IPS-11a (cell line): Measurements from ENCODE around the gene CACNA1E.

Experiments used
- H3K4me3 ChIP-seq: one replicate; pipeline ENCODE4 v1.5.1; 2013; ENCODE audit warnings: low read depth, low read length, control low read depth

CACNA1E gene

GRCh38 chr1:181674617-181675016 is 191.3 kb downstream of the CACNA1E start:
- no peak overlapping the region for H3K4me3 ChIP-seq

GRCh38 chr1:181675091-181675917 is 192.0 kb downstream of the CACNA1E start:
- H3K4me3 ChIP-seq = no peak overlapping the region

- no peak overlapping the region for H3K4me3 ChIP-seq
These were observed 192.5 kb downstream of the CACNA1E start for GRCh38 chr1:181675918-181676190.

GRCh38 chr1:181676269-181676668 is 193.0 kb downstream of the CACNA1E start:
- no peak overlapping the region for H3K4me3 ChIP-seq

- H3K4me3 ChIP-seq = no peak overlapping the region
These were observed 197.0 kb downstream of the CACNA1E start for GRCh38 chr1:181680332-181680731.

- no peak overlapping the region for H3K4me3 ChIP-seq
These were observed 197.6 kb downstream of the CACNA1E start for GRCh38 chr1:181680871-181681270.

GRCh38 chr1:181685211-181685610 is 201.9 kb downstream of the CACNA1E start:
- no peak overlapping the region for H3K4me3 ChIP-seq

GRCh38 chr1:181701891-181702290 is 218.6 kb downstream of the CACNA1E start:
- no peak overlapping the region for H3K4me3 ChIP-seq

GRCh38 chr1:181704546-181704945 is 221.2 kb downstream of the CACNA1E start:
- no peak overlapping the region for H3K4me3 ChIP-seq

GRCh38 chr1:181711820-181712219 is 228.5 kb downstream of the CACNA1E start:
- H3K4me3 ChIP-seq = no peak overlapping the region

GRCh38 chr1:181712711-181713110 is 229.4 kb downstream of the CACNA1E start:
- no peak overlapping the region for H3K4me3 ChIP-seq

GRCh38 chr1:181714428-181714827 is 231.1 kb downstream of the CACNA1E start:
- no peak overlapping the region for H3K4me3 ChIP-seq

- no peak overlapping the region for H3K4me3 ChIP-seq
These were observed 234.7 kb downstream of the CACNA1E start for GRCh38 chr1:181718034-181718433.

- no peak overlapping the region for H3K4me3 ChIP-seq
These were observed 243.1 kb downstream of the CACNA1E start for GRCh38 chr1:181726320-181727012.

GRCh38 chr1:181730606-181731005 is 247.3 kb downstream of the CACNA1E start:
- H3K4me3 ChIP-seq = no peak overlapping the region

- H3K4me3 ChIP-seq = no peak overlapping the region
These were observed 249.1 kb downstream of the CACNA1E start for GRCh38 chr1:181732218-181732990.

- no peak overlapping the region for H3K4me3 ChIP-seq
These were observed 250.2 kb downstream of the CACNA1E start for GRCh38 chr1:181733486-181733885.

- H3K4me3 ChIP-seq = no peak overlapping the region
These were observed 253.7 kb downstream of the CACNA1E start for GRCh38 chr1:181737056-181737455.

- H3K4me3 ChIP-seq = no peak overlapping the region
These were observed 255.9 kb downstream of the CACNA1E start for GRCh38 chr1:181739214-181739613.

GRCh38 chr1:181742426-181742825 is 259.1 kb downstream of the CACNA1E start:
- H3K4me3 ChIP-seq = no peak overlapping the region

GRCh38 chr1:181743878-181744312 is 260.6 kb downstream of the CACNA1E start:
- no peak overlapping the region for H3K4me3 ChIP-seq

- no peak overlapping the region for H3K4me3 ChIP-seq
These were observed 262.9 kb downstream of the CACNA1E start for GRCh38 chr1:181746224-181746623.
